GM21723 (cell line): ENCODE data around the gene MIEF1.
A peak's percentile ranks its signal among the peaks of the same experiment; 100 is the strongest.

Experiments
- ATAC-seq: cut with Tn5 transposase; IDR thresholded peaks from one replicate; pipeline ENCODE4 v1.9.1; 2021; ENCODE audit warnings: mild to moderate bottlenecking, moderate library complexity; ENCODE audit not compliant: unreplicated experiment

The MIEF1 gene

GRCh38 chr22:39502109-39502788 is at the start of gene MIEF1:
Gene MIEF1, plus strand, starts transcription at chr22:39502290. Its CDS starts 9,005 bp downstream, at chr22:39511295.
- peak; percentile 94 for ATAC-seq

GRCh38 chr22:39452740-39453040 is 49.4 kb upstream of the MIEF1 start:
- ATAC-seq = no peak

GRCh38 chr22:39453765-39454378 is 48.2 kb upstream of the MIEF1 start:
- no peak for ATAC-seq

GRCh38 chr22:39454385-39454871 is 47.7 kb upstream of the MIEF1 start:
- ATAC-seq = no peak

GRCh38 chr22:39456522-39457197 is 45.4 kb upstream of the MIEF1 start, which contains the start of gene MGAT3:
Gene MGAT3, plus strand, starts transcription at chr22:39457012. Its CDS starts 30,336 bp downstream, at chr22:39487348.
- no peak for ATAC-seq

GRCh38 chr22:39457198-39457555 is 44.9 kb upstream of the MIEF1 start:
- ATAC-seq = no peak

- ATAC-seq = no peak
Measured at GRCh38 chr22:39457556-39458443, 44.3 kb upstream of the MIEF1 start.

- no peak for ATAC-seq
Measured at GRCh38 chr22:39458444-39459083, 43.5 kb upstream of the MIEF1 start.

GRCh38 chr22:39459681-39460080 is 42.4 kb upstream of the MIEF1 start:
- ATAC-seq = no peak

- no peak for ATAC-seq
Measured at GRCh38 chr22:39462443-39463221, 39.5 kb upstream of the MIEF1 start.

GRCh38 chr22:39463277-39463676 is 38.8 kb upstream of the MIEF1 start:
- ATAC-seq = no peak

- ATAC-seq = no peak
Measured at GRCh38 chr22:39463931-39464390, 38.1 kb upstream of the MIEF1 start.

GRCh38 chr22:39466228-39467006 is 35.7 kb upstream of the MIEF1 start:
- ATAC-seq = no peak

GRCh38 chr22:39467390-39467895 is 34.6 kb upstream of the MIEF1 start:
- no peak for ATAC-seq

- ATAC-seq = no peak
Measured at GRCh38 chr22:39468487-39469325, 33.4 kb upstream of the MIEF1 start.

GRCh38 chr22:39469326-39469680 is 32.8 kb upstream of the MIEF1 start:
- ATAC-seq = no peak

- no peak for ATAC-seq
Measured at GRCh38 chr22:39469681-39470450, 32.2 kb upstream of the MIEF1 start.
